Neural cell (in vitro differentiated cells): ENCODE data around the gene VMP1. TPM values are rescaled to one million over a fixed set of nuclear protein-coding genes. Genes with fewer than 3 reads are reported as not detected.
"Not testable (repeated sequence)": the region's sequence is repeated elsewhere in the genome, so short reads cannot be mapped to it uniquely, and the experiment has no call there.

Experiments
- H2AFZ ChIP-seq: fragments of 200-600, 300-800 bp; sonication (generic), shearing (Covaris generic); 2 replicates; pipeline ENCODE4 v1.6.0; 2014; ENCODE audit warnings: low read depth, mild to moderate bottlenecking, antibody characterized with exemption, low read length, moderate library complexity
- H3F3A ChIP-seq: fragments of 200-600 bp; shearing (Covaris generic); 2 replicates; pipeline ENCODE4 v1.6.1; 2016; ENCODE audit warnings: mild to moderate bottlenecking, moderate library complexity, mixed read lengths, antibody characterized with exemption, low read length; ENCODE audit not compliant: insufficient read depth, poor library complexity, severe bottlenecking
- H3K27ac ChIP-seq: fragments of 200-600, 300-800 bp; sonication (generic), shearing (Covaris generic); 2 replicates; pipeline ENCODE4 v1.5.1; 2014; ENCODE audit warnings: mild to moderate bottlenecking, low read length, moderate library complexity
- H3K27me3 ChIP-seq: fragments of 300-800, 200-600 bp; sonication (generic), shearing (Covaris generic); 2 replicates; pipeline ENCODE4 v1.6.0; 2014; ENCODE audit warnings: mild to moderate bottlenecking, low read depth, low read length, moderate library complexity; ENCODE audit not compliant: insufficient read depth
- H3K36me3 ChIP-seq: fragments of 300-800, 200-600 bp; sonication (generic), shearing (Covaris generic); 2 replicates; pipeline ENCODE4 v1.5.1; 2014; ENCODE audit warnings: mild to moderate bottlenecking, antibody characterized with exemption, low read length, moderate library complexity; ENCODE audit not compliant: insufficient read depth
- H3K4me2 ChIP-seq: fragments of 300-800, 200-600 bp; sonication (generic), shearing (Covaris generic); 2 replicates; pipeline ENCODE4 v1.6.0; 2014; ENCODE audit warnings: mild to moderate bottlenecking, low read length
- H3K4me3 ChIP-seq: fragments of 300-800, 200-600 bp; sonication (generic), shearing (Covaris generic); 2 replicates; pipeline ENCODE4 v1.5.1; 2014; ENCODE audit warnings: mild to moderate bottlenecking, low read length, moderate library complexity
- H3K79me2 ChIP-seq: fragments of 200-600 bp; shearing (Covaris generic); replicated peaks from 2 replicates; pipeline ENCODE4 v1.6.0; 2014; ENCODE audit warnings: mild to moderate bottlenecking, low read length, moderate library complexity; ENCODE audit not compliant: insufficient read depth
- H3K9ac ChIP-seq: fragments of 300-800, 200-600 bp; sonication (generic), shearing (Covaris generic); 2 replicates; pipeline ENCODE4 v1.6.1; 2016; ENCODE audit warnings: mild to moderate bottlenecking, low read length, mixed read lengths
- H3K9me2 ChIP-seq: fragments of 200-600 bp; shearing (Covaris generic); 2 replicates; pipeline ENCODE4 v1.6.1; 2016; ENCODE audit warnings: mild to moderate bottlenecking, low read length, mixed read lengths; ENCODE audit not compliant: insufficient read depth
- H3K9me3 ChIP-seq: fragments of 200-600, 300-800 bp; sonication (generic), shearing (Covaris generic); 2 replicates; pipeline ENCODE4 v1.6.1; 2016; ENCODE audit warnings: mild to moderate bottlenecking, mixed run types, low read length, moderate library complexity, mixed read lengths
- H4K20me1 ChIP-seq: fragments of 200-600 bp; shearing (Covaris generic); 2 replicates; pipeline ENCODE4 v1.6.1; 2016; ENCODE audit warnings: mild to moderate bottlenecking, mixed run types; ENCODE audit not compliant: insufficient read depth
- EP300 ChIP-seq: fragments of 450-650 bp; conservative IDR thresholded peaks from 2 replicates; pipeline ENCODE4 v1.6.1; 2014; ENCODE audit warnings: antibody characterized with exemption, mild to moderate bottlenecking, moderate library complexity; ENCODE audit not compliant: poor library complexity, severe bottlenecking
- EZH2 ChIP-seq: fragments of 200-600, 300-800 bp; shearing (Covaris generic), sonication (generic); IDR thresholded peaks from 2 replicates; pipeline ENCODE4 v1.6.1; 2014; ENCODE audit warnings: antibody characterized with exemption, low read length, borderline replicate concordance, mild to moderate bottlenecking; ENCODE audit not compliant: insufficient read depth, poor library complexity, severe bottlenecking
- MXI1 ChIP-seq: fragments of 450-650 bp; conservative IDR thresholded peaks from 2 replicates; pipeline ENCODE4 v1.6.1; 2014; ENCODE audit warnings: antibody characterized with exemption, mild to moderate bottlenecking; ENCODE audit not compliant: poor library complexity, severe bottlenecking
- POLR2AphosphoS5 ChIP-seq: IDR thresholded peaks from 2 replicates; pipeline ENCODE4 v1.6.1; 2012
- RAD21 ChIP-seq: fragments of 450-650 bp; conservative IDR thresholded peaks from 2 replicates; pipeline ENCODE4 v1.6.1; 2014; ENCODE audit warnings: antibody characterized with exemption, mild to moderate bottlenecking, moderate library complexity
- TAF1 ChIP-seq: IDR thresholded peaks from 2 replicates; pipeline ENCODE4 v1.6.1; 2012; ENCODE audit warnings: low read depth
- polyA plus RNA-seq: library from polyadenylated mRNA; depleted of rRNA; stranded (reverse); fragments of >200 nt; gene quantifications from 2 replicates; pipeline ENCODE4 v1.2.3, GENCODE V29; 2014
- TF ChIP-seq, protein P1 (sequence below): IDR thresholded peaks from 2 replicates; pipeline ENCODE4 v1.6.1; 2012; ENCODE audit warnings: borderline replicate concordance
- TF ChIP-seq, protein P2 (sequence below): fragments of 450-650 bp; IDR thresholded peaks from 2 replicates; pipeline ENCODE4 v1.5.1; 2014; ENCODE audit warnings: antibody characterized with exemption, mild to moderate bottlenecking, moderate library complexity; ENCODE audit not compliant: poor library complexity, severe bottlenecking

Gene VMP1
- polyA plus RNA-seq, 1 donor from 2014 or later, result 75.9 TPM

DNA sequence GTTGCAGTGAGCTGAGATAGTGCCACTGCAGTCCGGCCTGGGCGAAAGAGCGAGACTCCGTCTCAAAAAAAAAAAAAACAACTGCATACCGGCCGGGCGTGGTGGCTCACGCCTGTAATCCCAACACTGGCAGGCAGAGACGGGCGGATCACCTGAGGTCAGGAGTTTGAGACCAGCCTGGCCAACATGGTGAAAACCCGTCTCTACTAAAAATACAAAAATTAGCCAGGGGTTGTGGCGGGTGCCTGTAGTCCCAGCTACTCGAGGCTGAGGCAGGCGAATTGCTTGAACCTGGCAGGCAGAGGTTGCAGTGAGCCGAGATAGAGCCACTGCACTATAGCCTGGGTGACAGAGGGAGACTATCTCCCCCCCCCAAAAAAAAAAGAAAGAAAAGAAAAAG is 142.9 kb downstream of the VMP1 start:
- not testable (repeated sequence) for H3K9me3 ChIP-seq, H3K27ac ChIP-seq, H3K4me2 ChIP-seq, H3F3A ChIP-seq, H4K20me1 ChIP-seq, H3K79me2 ChIP-seq, H3K27me3 ChIP-seq, H3K36me3 ChIP-seq, H2AFZ ChIP-seq, H3K4me3 ChIP-seq, H3K9me2 ChIP-seq, H3K9ac ChIP-seq

DNA sequence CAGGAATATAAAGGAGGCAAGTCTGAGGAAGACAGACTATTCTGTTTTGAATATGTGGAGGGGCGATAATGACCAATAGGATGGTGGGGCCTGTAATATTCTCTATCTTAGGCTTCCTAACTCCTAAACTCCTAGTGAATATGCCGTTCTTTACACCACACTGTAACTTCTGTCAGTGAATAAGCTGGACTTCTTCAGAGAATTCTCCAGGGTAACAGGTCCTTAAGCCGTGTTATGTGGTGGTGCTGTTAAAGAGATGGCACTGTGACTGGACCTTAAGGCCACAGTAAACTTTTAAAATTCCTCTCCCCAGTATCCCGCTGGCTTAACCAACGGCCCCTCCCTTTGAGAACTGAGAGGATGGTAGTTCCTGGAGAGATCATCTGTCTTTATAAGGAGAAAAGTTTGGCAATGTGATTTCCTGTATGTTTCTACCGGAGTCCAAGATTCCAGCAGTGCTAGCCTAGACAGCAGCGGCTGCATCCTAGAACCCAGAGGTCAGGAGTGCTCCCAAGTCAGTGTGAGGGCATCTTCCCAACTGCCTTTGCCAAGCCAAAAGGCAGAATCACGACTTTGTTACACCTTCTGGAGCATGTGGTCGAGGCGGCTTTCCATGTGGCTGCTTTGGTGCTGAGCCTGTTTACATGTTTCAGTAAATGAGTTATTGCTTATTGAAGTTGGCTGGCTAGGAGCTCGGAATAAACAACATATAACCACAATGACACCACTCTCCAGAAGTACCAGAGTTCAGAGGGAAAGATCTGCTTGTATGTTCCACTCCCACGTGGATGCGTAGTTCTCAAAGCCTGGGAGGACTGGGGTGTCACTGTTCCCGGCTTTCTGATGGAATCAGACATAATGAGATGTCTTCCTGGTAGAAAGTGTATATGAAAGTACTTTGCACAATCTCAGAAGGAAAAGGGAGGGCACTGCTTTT is 144.3 kb downstream of the VMP1 start:
- H3K27me3 ChIP-seq, result no peaks in the 10 kb centered on the region
- no peak overlapping the region for H3K27ac ChIP-seq
- no peaks in the 10 kb centered on the region for H4K20me1 ChIP-seq
- H3K9me3 ChIP-seq, result no peaks in the 10 kb centered on the region
- H3K9ac ChIP-seq, result no peak overlapping the region
- no peak for TF ChIP-seq RAD21
- TF ChIP-seq EZH2, result no peak
- TF ChIP-seq POLR2AphosphoS5, result no peak
- TF ChIP-seq TAF1, result no peak
- TF ChIP-seq, protein P1, sequence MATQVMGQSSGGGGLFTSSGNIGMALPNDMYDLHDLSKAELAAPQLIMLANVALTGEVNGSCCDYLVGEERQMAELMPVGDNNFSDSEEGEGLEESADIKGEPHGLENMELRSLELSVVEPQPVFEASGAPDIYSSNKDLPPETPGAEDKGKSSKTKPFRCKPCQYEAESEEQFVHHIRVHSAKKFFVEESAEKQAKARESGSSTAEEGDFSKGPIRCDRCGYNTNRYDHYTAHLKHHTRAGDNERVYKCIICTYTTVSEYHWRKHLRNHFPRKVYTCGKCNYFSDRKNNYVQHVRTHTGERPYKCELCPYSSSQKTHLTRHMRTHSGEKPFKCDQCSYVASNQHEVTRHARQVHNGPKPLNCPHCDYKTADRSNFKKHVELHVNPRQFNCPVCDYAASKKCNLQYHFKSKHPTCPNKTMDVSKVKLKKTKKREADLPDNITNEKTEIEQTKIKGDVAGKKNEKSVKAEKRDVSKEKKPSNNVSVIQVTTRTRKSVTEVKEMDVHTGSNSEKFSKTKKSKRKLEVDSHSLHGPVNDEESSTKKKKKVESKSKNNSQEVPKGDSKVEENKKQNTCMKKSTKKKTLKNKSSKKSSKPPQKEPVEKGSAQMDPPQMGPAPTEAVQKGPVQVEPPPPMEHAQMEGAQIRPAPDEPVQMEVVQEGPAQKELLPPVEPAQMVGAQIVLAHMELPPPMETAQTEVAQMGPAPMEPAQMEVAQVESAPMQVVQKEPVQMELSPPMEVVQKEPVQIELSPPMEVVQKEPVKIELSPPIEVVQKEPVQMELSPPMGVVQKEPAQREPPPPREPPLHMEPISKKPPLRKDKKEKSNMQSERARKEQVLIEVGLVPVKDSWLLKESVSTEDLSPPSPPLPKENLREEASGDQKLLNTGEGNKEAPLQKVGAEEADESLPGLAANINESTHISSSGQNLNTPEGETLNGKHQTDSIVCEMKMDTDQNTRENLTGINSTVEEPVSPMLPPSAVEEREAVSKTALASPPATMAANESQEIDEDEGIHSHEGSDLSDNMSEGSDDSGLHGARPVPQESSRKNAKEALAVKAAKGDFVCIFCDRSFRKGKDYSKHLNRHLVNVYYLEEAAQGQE, result no peak
- no peak for TF ChIP-seq EP300
- TF ChIP-seq, protein P2, sequence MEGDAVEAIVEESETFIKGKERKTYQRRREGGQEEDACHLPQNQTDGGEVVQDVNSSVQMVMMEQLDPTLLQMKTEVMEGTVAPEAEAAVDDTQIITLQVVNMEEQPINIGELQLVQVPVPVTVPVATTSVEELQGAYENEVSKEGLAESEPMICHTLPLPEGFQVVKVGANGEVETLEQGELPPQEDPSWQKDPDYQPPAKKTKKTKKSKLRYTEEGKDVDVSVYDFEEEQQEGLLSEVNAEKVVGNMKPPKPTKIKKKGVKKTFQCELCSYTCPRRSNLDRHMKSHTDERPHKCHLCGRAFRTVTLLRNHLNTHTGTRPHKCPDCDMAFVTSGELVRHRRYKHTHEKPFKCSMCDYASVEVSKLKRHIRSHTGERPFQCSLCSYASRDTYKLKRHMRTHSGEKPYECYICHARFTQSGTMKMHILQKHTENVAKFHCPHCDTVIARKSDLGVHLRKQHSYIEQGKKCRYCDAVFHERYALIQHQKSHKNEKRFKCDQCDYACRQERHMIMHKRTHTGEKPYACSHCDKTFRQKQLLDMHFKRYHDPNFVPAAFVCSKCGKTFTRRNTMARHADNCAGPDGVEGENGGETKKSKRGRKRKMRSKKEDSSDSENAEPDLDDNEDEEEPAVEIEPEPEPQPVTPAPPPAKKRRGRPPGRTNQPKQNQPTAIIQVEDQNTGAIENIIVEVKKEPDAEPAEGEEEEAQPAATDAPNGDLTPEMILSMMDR, result no peak
- TF ChIP-seq MXI1, result no peak
- no peak overlapping the region for H3K4me3 ChIP-seq
- H2AFZ ChIP-seq, result no peak overlapping the region
- no peaks in the 10 kb centered on the region for H3K36me3 ChIP-seq
- no peak overlapping the region for H3K4me2 ChIP-seq
- H3K9me2 ChIP-seq, result no peaks in the 10 kb centered on the region
- H3F3A ChIP-seq, result no peaks in the 10 kb centered on the region
- H3K79me2 ChIP-seq, result no peaks in the 10 kb centered on the region

DNA sequence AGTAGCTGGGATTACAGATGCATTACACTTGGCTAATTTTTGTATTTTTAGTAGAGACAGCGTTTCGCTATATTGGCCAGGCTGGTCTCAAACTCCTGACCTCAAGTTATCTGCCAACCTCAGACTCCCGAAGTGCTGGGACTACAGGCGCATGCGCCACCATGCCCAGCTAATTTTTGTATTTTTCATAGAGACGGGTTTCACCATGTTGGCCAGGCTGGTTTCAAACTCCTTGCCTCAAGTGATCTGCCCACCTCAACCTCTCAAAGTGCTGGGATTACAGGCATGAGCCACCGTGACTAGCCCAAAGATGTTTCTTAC is 145.4 kb downstream of the VMP1 start:
- not testable (repeated sequence) for H3K4me3 ChIP-seq, H3K79me2 ChIP-seq, H3K27me3 ChIP-seq, H4K20me1 ChIP-seq, H3K9ac ChIP-seq, H3K4me2 ChIP-seq, H3F3A ChIP-seq, H3K9me3 ChIP-seq, H3K27ac ChIP-seq, H2AFZ ChIP-seq, H3K9me2 ChIP-seq, H3K36me3 ChIP-seq
